GM20000 (cell line): ENCODE data around the gene AGTPBP1.
"Not testable (repeated sequence)": the region's sequence is repeated elsewhere in the genome, so short reads cannot be mapped to it uniquely, and the experiment has no call there.

Experiments used
- DNase-seq: peaks from one replicate; pipeline ENCODE4 v3.0.0; 2012; ENCODE audit warnings: low spot score
- CTCF ChIP-seq: IDR thresholded peaks from 2 replicates; pipeline ENCODE4 v1.5.1; 2012; ENCODE audit warnings: mild to moderate bottlenecking, control low read depth; ENCODE audit errors: extremely low read depth, missing control alignments

Gene AGTPBP1

GRCh38 chr9:85741875-85742596 lies at the start of gene AGTPBP1:
Gene AGTPBP1 (minus strand): TSS chr9:85741954. CDS start chr9:85712533, 29,421 bp downstream.
- DNase-seq = peak; percentile 97
- no peak for TF ChIP-seq CTCF

- DNase-seq = not testable (repeated sequence)
Observed at GRCh38 chr9:85786116-85786515, 44.4 kb upstream of the AGTPBP1 start.

- DNase-seq = peak; percentile 1
Observed at GRCh38 chr9:85773844-85774243, 32.1 kb upstream of the AGTPBP1 start.

GRCh38 chr9:85761802-85762201 lies 20.0 kb upstream of the AGTPBP1 start:
- DNase-seq = not testable (repeated sequence)

GRCh38 chr9:85757716-85758115 lies 16.0 kb upstream of the AGTPBP1 start:
- DNase-seq = not testable (repeated sequence)

GRCh38 chr9:85756216-85756615 lies 14.5 kb upstream of the AGTPBP1 start:
- DNase-seq = not testable (repeated sequence)

GRCh38 chr9:85746309-85746708 lies 4.6 kb upstream of the AGTPBP1 start:
- TF ChIP-seq CTCF = no peak
- no peak for DNase-seq

- TF ChIP-seq CTCF = no peak
- DNase-seq = no peak
Observed at GRCh38 chr9:85745203-85745602, 3.4 kb upstream of the AGTPBP1 start.

- DNase-seq = no peak
- no peak for TF ChIP-seq CTCF
Observed at GRCh38 chr9:85744480-85744879, 2.7 kb upstream of the AGTPBP1 start.

- no peak for TF ChIP-seq CTCF
- DNase-seq = no peak
Observed at GRCh38 chr9:85743275-85744128, 1.7 kb upstream of the AGTPBP1 start.
